Measurements from ENCODE around the gene RWDD2A. TPM values are rescaled to one million over a fixed set of nuclear protein-coding genes. Genes with fewer than 3 reads are reported as not detected.

The RWDD2A gene
- total and polyA plus RNA-seq, 2 of the 8 experiments (the other 6 are each of a cell fraction or from before 2014, with no cell fraction given), result 2.1 to 3.6 TPM

GRCh38 chr6:83168556-83168955 lies 24.6 kb upstream of the RWDD2A start:
- no peak overlapping the region for H3K4ac ChIP-seq (replicated peaks; ENCODE audit: insufficient read length, low read depth, low read length)
- H3K79me1 ChIP-seq (ENCODE audit: low read depth, low read length), result no peaks in the 10 kb centered on the region; the same call in 1 of the 2 replicates
- H4K20me1 ChIP-seq (replicated peaks in 1 of 2; ENCODE audit: control insufficient read depth in 1 of 2, insufficient read depth in 2 of 2, low read length in 2 of 2), result peaks cover 0 to 2% of the 10 kb centered on the region in 2 experiments
- DNase-seq (ENCODE audit: low read depth in 1 of 2, low spot score in 2 of 2) (no peak), FAIRE-seq (no peak)
- no peak overlapping the region for H3K9ac ChIP-seq (replicated peaks in 1 of 4; ENCODE audit: extremely low read depth in 1 of 4, low read depth in 3 of 4, low read length in 3 of 4)
- H3K27ac ChIP-seq (ENCODE audit: low read depth, low read length), result no peak overlapping the region
- H3K14ac ChIP-seq (ENCODE audit: insufficient read length), result no peak overlapping the region
- TF ChIP-seq SRF (IDR thresholded peaks at IDR 0.05; ENCODE audit: low read depth, low read length) (no peak), RAD21 (IDR thresholded peaks at IDR 0.05 in 1 of 2, conservative IDR thresholded peaks at IDR 0.05 in 1 of 2; ENCODE audit: low read depth in 2 of 2, low read length in 2 of 2) (no peak), TCF12 (IDR thresholded peaks at IDR 0.05; ENCODE audit: low read depth, low read length) (no peak), TBP (IDR thresholded peaks at IDR 0.05; ENCODE audit: low read depth, low read length) (no peak), BACH1 (IDR thresholded peaks at IDR 0.05; ENCODE audit: low read length) (no peak), POLR2A (IDR thresholded peaks at IDR 0.05; ENCODE audit: control extremely low read depth in 1 of 2, low read depth in 2 of 2, low read length in 2 of 2) (no peak), SAP30 (IDR thresholded peaks at IDR 0.05; ENCODE audit: insufficient read depth, insufficient replicate concordance, low read length) (no peak), CBX8 (IDR thresholded peaks at IDR 0.05; ENCODE audit: borderline replicate concordance, low read depth, low read length) (no peak), GABPA (IDR thresholded peaks at IDR 0.05; ENCODE audit: borderline replicate concordance, insufficient read depth, low read length) (no peak), NRF1 (IDR thresholded peaks at IDR 0.05; ENCODE audit: low read depth, low read length) (no peak), RBBP5 (IDR thresholded peaks at IDR 0.05; ENCODE audit: borderline replicate concordance, low read depth, low read length) (no peak), GTF2F1 (IDR thresholded peaks at IDR 0.05; ENCODE audit: borderline replicate concordance, low read depth, low read length) (no peak), TEAD4 (IDR thresholded peaks at IDR 0.05; ENCODE audit: low read depth, low read length) (no peak), YY1 (IDR thresholded peaks at IDR 0.05; ENCODE audit: low read depth, low read length) (no peak), TAF7 (optimal IDR thresholded peaks at IDR 0.05; ENCODE audit: borderline replicate concordance, low read depth, low read length) (no peak)
- H4K5ac ChIP-seq (ENCODE audit: insufficient read length, low read depth, low read length), result no peak overlapping the region
- H2BK5ac ChIP-seq (ENCODE audit: low read depth, low read length), result no peak overlapping the region
- no peak overlapping the region for H3K56ac ChIP-seq (replicated peaks; ENCODE audit: insufficient read length, low read depth, low read length)
- H3K4me1 ChIP-seq (replicated peaks in 1 of 4; ENCODE audit: control insufficient read depth in 3 of 4, insufficient read depth in 4 of 4, low read length in 3 of 4), result no peaks in the 10 kb centered on the region
- no peak overlapping the region for H2BK120ac ChIP-seq (replicated peaks; ENCODE audit: low read depth, low read length)
- H2AK5ac ChIP-seq (ENCODE audit: low read depth, low read length), result no peak overlapping the region
- H2BK20ac ChIP-seq (ENCODE audit: low read length), result no peak overlapping the region
- H3K79me2 ChIP-seq (ENCODE audit: control insufficient read depth in 1 of 2, insufficient read depth in 2 of 2, low read length in 2 of 2), result no peaks in the 10 kb centered on the region
- H4K8ac ChIP-seq (ENCODE audit: extremely low read depth, insufficient read depth, low read length), result no peak overlapping the region
- no peak overlapping the region for H3K4me3 ChIP-seq (ENCODE audit: extremely low read depth in 1 of 4, insufficient read depth in 2 of 4, low read depth in 3 of 4, low read length in 4 of 4)
- H3K4me2 ChIP-seq (ENCODE audit: insufficient read depth in 1 of 2, low read depth in 2 of 2, low read length in 2 of 2), result no peak overlapping the region
- H3K36me3 ChIP-seq (ENCODE audit: control insufficient read depth in 2 of 4, insufficient read depth in 4 of 4, low read length in 3 of 4), result peaks cover 9 to 79% (median 55%) of the 10 kb centered on the region in 4 experiments; a peak in 7 of 8 replicates
- no peak overlapping the region for H4K91ac ChIP-seq (replicated peaks; ENCODE audit: insufficient read length, low read length)
- CTCF ChIA-PET (ENCODE audit: partially characterized antibody), result interaction anchor here (1.4 to 1.7 kb wide), 2 partner anchors 11 to 27 kb away, joined by 3 to 5 read pairs; no protein-coding TSS in a partner anchor
- no peak overlapping the region for H3K23ac ChIP-seq (ENCODE audit: insufficient read length)
- POLR2A ChIA-PET (ENCODE audit: partially characterized antibody), result interaction anchor here (0.7 to 1.1 kb wide), 2 partner anchors 51 to 158 kb away, joined by 3 read pairs; no protein-coding TSS in a partner anchor
- WGBS, 2 experiments (ENCODE audit: extremely low coverage in 1 of 2, insufficient coverage in 1 of 2, insufficient read length in 1 of 2, insufficient replicate concordance in 2 of 2, low coverage in 1 of 2, low lambda C conversion rate in 2 of 2, missing lambda C conversion rate in 1 of 2), result 93% methylated on average over 1 of the region's 1 CpG; no CpG with 5 or more reads in 1 of the 2 experiments
- H3K18ac ChIP-seq (ENCODE audit: extremely low read depth, low read length), result no peak overlapping the region
- H3K27me3 ChIP-seq (replicated peaks in 1 of 4; ENCODE audit: control insufficient read depth in 3 of 4, extremely low read depth in 1 of 4, insufficient read depth in 3 of 4, low read length in 3 of 4), result no peaks in the 10 kb centered on the region
- no peak overlapping the region for H2AFZ ChIP-seq (ENCODE audit: low read length)
- no peak overlapping the region for H2BK12ac ChIP-seq (ENCODE audit: low read depth, low read length)
- H2BK15ac ChIP-seq (ENCODE audit: low read length), result no peak overlapping the region
- H3K23me2 ChIP-seq (ENCODE audit: low read depth, low read length), result no peaks in the 10 kb centered on the region
- no peaks in the 10 kb centered on the region for H3K9me3 ChIP-seq (ENCODE audit: insufficient read depth in 2 of 2, low read depth in 1 of 2, low read length in 1 of 2)

Data from H1 (cell line).